HepG2 (cell line): ENCODE data around the gene GRK6. TPM values are rescaled to one million over a fixed set of nuclear protein-coding genes. Genes with fewer than 3 reads are reported as not detected.

Experiments
- BATF2 ChIP-seq: sonication (generic); formaldehyde crosslinking; IDR thresholded peaks from 2 replicates; pipeline ENCODE4 v1.8.0; 2022; ENCODE audit warnings: mild to moderate bottlenecking, missing genetic modification reagents, moderate library complexity
- FOXA3 ChIP-seq: IDR thresholded peaks from 2 replicates; pipeline ENCODE4 v1.6.1; 2016; ENCODE audit warnings: missing genetic modification reagents, missing compliant biosample characterization
- GATA4 ChIP-seq: sonication (generic); IDR thresholded peaks from 2 replicates; pipeline ENCODE4 v1.6.1; 2016; ENCODE audit warnings: antibody characterized with exemption, low read depth, borderline replicate concordance
- HNRNPK ChIP-seq: fragments of 200-400 bp; formaldehyde crosslinking; IDR thresholded peaks from 2 replicates; pipeline ENCODE4 v1.6.1; 2018; ENCODE audit warnings: low read length, low read depth, moderate library complexity, mild to moderate bottlenecking; ENCODE audit not compliant: poor library complexity, severe bottlenecking
- HNRNPUL1 ChIP-seq: fragments of 200-400 bp; formaldehyde crosslinking; IDR thresholded peaks from 2 replicates; pipeline ENCODE4 v1.6.1; 2017; ENCODE audit warnings: low read depth, mild to moderate bottlenecking, low read length, moderate library complexity
- KDM2A ChIP-seq: sonication (generic); formaldehyde crosslinking; IDR thresholded peaks from 2 replicates; pipeline ENCODE4 v1.4.0; 2020; ENCODE audit warnings: low read depth, missing genetic modification reagents, borderline replicate concordance
- KLF6 ChIP-seq: IDR thresholded peaks from 2 replicates; pipeline ENCODE4 v1.8.0; 2016; ENCODE audit warnings: missing biosample characterization, missing genetic modification reagents
- MATR3 ChIP-seq: sonication (generic); formaldehyde crosslinking; IDR thresholded peaks from 2 replicates; pipeline ENCODE4 v1.4.0; 2020; ENCODE audit warnings: missing genetic modification reagents
- SATB2 ChIP-seq: sonication (generic); formaldehyde crosslinking; IDR thresholded peaks from 2 replicates; pipeline ENCODE4 v1.5.0; 2020; ENCODE audit warnings: missing genetic modification reagents
- SRY ChIP-seq: sonication (generic); formaldehyde crosslinking; IDR thresholded peaks from 2 replicates; pipeline ENCODE4 v1.8.0; 2022; ENCODE audit warnings: mild to moderate bottlenecking, missing genetic modification reagents
- ZFYVE20 ChIP-seq: sonication (generic); formaldehyde crosslinking; IDR thresholded peaks from 2 replicates; pipeline ENCODE4 v1.8.0; 2023; ENCODE audit warnings: low read depth, mild to moderate bottlenecking, moderate library complexity, missing genetic modification reagents, borderline replicate concordance
- ZNF136 ChIP-seq: sonication (generic); formaldehyde crosslinking; IDR thresholded peaks from 2 replicates; pipeline ENCODE4 v1.8.1; 2022; ENCODE audit warnings: low read depth, mild to moderate bottlenecking, moderate library complexity, missing genetic modification reagents
- ZNF326 ChIP-seq: sonication (generic); formaldehyde crosslinking; IDR thresholded peaks from 2 replicates; pipeline ENCODE4 v1.4.0; 2020; ENCODE audit warnings: missing genetic modification reagents, borderline replicate concordance
- ZNF362 ChIP-seq: sonication (generic); formaldehyde crosslinking; IDR thresholded peaks from 2 replicates; pipeline ENCODE4 v1.4.0; 2020; ENCODE audit warnings: missing genetic modification reagents, mild to moderate bottlenecking, borderline replicate concordance
- ZNF501 ChIP-seq: sonication (generic); formaldehyde crosslinking; IDR thresholded peaks from 2 replicates; pipeline ENCODE4 v1.5.1; 2020; ENCODE audit warnings: mild to moderate bottlenecking, moderate library complexity, missing genetic modification reagents
- polyA plus RNA-seq, 8 experiments: library from polyadenylated mRNA; depleted of rRNA in 3 of 8; stranded (reverse) in 7 of 8; unstranded in 1 of 8; fragments of >200 nt; fragmentation: Illumina TruSeq in 4 of 8; extraction: Trizol in 4 of 8; gene quantifications; 2 replicates each; pipeline versions ENCODE4 v1.2.1 to v1.2.3, GENCODE V29; 2011 to 2016; ENCODE audit warnings: low read depth in 4 of 8, missing spikeins in 1 of 8, mixed read lengths in 1 of 8; ENCODE audit not compliant: insufficient read depth in 1 of 8
- total RNA-seq, 5 experiments: library from RNA; depleted of rRNA; stranded (reverse); fragments of >200 nt; fragmentation: Illumina TruSeq; extraction: Trizol; gene quantifications; 2 replicates each; pipeline ENCODE4 v1.2.3, GENCODE V29; 2016; ENCODE audit warnings: low read depth in 1 of 5
- TF ChIP-seq, protein P1 (sequence below): sonication (generic); formaldehyde crosslinking; IDR thresholded peaks from 2 replicates; pipeline ENCODE4 v1.5.0; 2020; ENCODE audit warnings: mild to moderate bottlenecking, low read depth, missing genetic modification reagents, borderline replicate concordance
- TF ChIP-seq, protein P2 (sequence below): IDR thresholded peaks from 2 replicates; pipeline ENCODE4 v1.6.1; 2016; ENCODE audit warnings: control low read depth
- TF ChIP-seq, protein P3 (sequence below): sonication (generic); formaldehyde crosslinking; conservative IDR thresholded peaks from 2 replicates; pipeline ENCODE4 v1.4.0; 2020; ENCODE audit warnings: missing genetic modification reagents
- TF ChIP-seq, protein P4 (sequence below): fragments of 450-650 bp; IDR thresholded peaks from 2 replicates; pipeline ENCODE4 v1.6.1; 2017; ENCODE audit warnings: mild to moderate bottlenecking

Gene GRK6
- total and polyA plus RNA-seq, 2 of the 13 experiments (the other 11 are each of a cell fraction or from before 2014, with no cell fraction given) = 13.2 to 19.9 TPM

DNA sequence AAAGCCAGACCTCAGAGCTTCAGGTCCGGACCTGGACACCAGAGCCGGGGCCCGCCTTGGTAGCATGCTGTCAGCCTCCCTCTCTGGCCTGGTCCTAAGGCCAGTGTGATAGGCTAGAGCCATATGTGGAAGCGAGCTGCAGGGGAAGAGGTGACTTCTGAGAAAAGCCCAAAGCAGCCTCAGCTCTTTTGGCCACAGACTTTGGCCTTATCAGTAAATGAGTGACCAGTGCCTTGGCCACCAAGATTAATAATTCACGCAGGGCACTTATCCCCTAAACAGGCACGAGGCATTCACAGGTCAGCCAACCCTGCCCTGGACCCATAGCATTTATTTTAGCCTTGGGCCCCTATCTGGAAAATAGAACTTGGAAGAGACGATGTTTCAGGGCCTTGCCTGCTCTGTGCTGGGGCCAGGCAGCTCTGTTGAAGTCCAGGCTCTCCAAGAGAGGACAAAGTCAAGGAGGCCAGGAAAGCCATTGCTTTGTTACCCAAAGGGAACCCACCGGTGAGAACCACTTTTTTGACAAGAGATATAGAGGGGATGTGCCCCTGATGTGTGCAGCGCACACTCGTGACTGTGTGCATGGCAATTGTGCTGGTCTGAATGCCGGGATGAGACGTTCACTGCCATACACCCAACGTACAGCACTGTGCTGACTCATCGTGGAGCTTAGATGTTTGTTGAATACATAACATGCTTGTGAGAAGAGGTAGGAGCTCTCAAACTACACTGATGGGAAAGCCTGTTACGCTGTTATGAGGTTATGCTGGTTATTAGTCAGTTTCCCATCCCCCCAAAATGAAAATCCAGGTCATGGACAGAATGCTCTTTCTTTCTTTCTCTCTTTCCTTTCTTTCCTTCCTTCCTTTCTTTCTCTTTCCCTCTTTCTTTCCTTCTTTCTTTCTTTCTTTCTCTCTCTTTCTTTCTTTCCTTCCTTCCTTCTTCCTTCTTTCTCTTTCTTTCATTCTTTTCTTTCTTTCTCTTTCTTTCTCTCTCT lies 47.3 kb upstream of the GRK6 start (continued):
- TF ChIP-seq, protein P1, sequence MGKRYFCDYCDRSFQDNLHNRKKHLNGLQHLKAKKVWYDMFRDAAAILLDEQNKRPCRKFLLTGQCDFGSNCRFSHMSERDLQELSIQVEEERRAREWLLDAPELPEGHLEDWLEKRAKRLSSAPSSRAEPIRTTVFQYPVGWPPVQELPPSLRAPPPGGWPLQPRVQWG = no peak
- no peak for TF ChIP-seq ZNF326 (CRISPR knock-in tag)
- no peak for TF ChIP-seq ZNF362 (CRISPR knock-in tag)
- TF ChIP-seq, protein P2, sequence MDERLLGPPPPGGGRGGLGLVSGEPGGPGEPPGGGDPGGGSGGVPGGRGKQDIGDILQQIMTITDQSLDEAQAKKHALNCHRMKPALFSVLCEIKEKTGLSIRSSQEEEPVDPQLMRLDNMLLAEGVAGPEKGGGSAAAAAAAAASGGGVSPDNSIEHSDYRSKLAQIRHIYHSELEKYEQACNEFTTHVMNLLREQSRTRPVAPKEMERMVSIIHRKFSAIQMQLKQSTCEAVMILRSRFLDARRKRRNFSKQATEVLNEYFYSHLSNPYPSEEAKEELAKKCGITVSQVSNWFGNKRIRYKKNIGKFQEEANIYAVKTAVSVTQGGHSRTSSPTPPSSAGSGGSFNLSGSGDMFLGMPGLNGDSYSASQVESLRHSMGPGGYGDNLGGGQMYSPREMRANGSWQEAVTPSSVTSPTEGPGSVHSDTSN (CRISPR knock-in tag) = no peak
- peak; percentile 94 for TF ChIP-seq ZNF501 (CRISPR knock-in tag)
- TF ChIP-seq, protein P3, sequence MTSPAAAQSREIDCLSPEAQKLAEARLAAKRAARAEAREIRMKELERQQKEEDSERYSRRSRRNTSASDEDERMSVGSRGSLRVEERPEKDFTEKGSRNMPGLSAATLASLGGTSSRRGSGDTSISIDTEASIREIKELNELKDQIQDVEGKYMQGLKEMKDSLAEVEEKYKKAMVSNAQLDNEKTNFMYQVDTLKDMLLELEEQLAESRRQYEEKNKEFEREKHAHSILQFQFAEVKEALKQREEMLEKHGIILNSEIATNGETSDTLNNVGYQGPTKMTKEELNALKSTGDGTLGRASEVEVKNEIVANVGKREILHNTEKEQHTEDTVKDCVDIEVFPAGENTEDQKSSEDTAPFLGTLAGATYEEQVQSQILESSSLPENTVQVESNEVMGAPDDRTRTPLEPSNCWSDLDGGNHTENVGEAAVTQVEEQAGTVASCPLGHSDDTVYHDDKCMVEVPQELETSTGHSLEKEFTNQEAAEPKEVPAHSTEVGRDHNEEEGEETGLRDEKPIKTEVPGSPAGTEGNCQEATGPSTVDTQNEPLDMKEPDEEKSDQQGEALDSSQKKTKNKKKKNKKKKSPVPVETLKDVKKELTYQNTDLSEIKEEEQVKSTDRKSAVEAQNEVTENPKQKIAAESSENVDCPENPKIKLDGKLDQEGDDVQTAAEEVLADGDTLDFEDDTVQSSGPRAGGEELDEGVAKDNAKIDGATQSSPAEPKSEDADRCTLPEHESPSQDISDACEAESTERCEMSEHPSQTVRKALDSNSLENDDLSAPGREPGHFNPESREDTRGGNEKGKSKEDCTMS (CRISPR knock-in tag) = no peak
- TF ChIP-seq KDM2A (CRISPR knock-in tag) = peak; percentile 71
- peak; percentile 83; the same call in 1 of the 2 replicates for TF ChIP-seq SATB2 (CRISPR knock-in tag)
- no peak for TF ChIP-seq ZNF136 (CRISPR knock-in tag)
- no peak for TF ChIP-seq BATF2
- TF ChIP-seq FOXA3 (CRISPR knock-in tag) = peak; percentile 57
- peak; percentile 86; the same call in 1 of the 2 replicates for TF ChIP-seq GATA4
- no peak for TF ChIP-seq ZFYVE20
- TF ChIP-seq HNRNPK = no peak
- no peak; the same call in 1 of the 2 replicates for TF ChIP-seq SRY
- no peak; the same call in 1 of the 2 replicates for TF ChIP-seq KLF6 (CRISPR knock-in tag)
- no peak for TF ChIP-seq MATR3 (CRISPR knock-in tag)
- no peak for TF ChIP-seq HNRNPUL1
- TF ChIP-seq, protein P4, sequence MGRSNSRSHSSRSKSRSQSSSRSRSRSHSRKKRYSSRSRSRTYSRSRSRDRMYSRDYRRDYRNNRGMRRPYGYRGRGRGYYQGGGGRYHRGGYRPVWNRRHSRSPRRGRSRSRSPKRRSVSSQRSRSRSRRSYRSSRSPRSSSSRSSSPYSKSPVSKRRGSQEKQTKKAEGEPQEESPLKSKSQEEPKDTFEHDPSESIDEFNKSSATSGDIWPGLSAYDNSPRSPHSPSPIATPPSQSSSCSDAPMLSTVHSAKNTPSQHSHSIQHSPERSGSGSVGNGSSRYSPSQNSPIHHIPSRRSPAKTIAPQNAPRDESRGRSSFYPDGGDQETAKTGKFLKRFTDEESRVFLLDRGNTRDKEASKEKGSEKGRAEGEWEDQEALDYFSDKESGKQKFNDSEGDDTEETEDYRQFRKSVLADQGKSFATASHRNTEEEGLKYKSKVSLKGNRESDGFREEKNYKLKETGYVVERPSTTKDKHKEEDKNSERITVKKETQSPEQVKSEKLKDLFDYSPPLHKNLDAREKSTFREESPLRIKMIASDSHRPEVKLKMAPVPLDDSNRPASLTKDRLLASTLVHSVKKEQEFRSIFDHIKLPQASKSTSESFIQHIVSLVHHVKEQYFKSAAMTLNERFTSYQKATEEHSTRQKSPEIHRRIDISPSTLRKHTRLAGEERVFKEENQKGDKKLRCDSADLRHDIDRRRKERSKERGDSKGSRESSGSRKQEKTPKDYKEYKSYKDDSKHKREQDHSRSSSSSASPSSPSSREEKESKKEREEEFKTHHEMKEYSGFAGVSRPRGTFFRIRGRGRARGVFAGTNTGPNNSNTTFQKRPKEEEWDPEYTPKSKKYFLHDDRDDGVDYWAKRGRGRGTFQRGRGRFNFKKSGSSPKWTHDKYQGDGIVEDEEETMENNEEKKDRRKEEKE = no peak
